PC-3 (cell line): Measurements from ENCODE around the gene OLR1. TPM values are rescaled to one million over a fixed set of nuclear protein-coding genes. Genes with fewer than 3 reads are reported as not detected.

Experiments used
- ATAC-seq: fragments of 200-7000 bp; cut with Tn5 transposase; 2 replicates; pipeline ENCODE4 v1.9.1; 2020; ENCODE audit warnings: mild to moderate bottlenecking, moderate library complexity
- BruUV-seq: library from RNA; stranded (reverse); fragments of 400-500 nt; replicated peaks from 2 replicates; lab custom pipeline; 2021; lab: Mats Ljungman, UMichigan
- CTCF ChIA-PET: fragments of 300-600 bp; sonication (Branson Sonifier 250); formaldehyde crosslinking; loops from one replicate; lab custom pipeline; 2022; ENCODE audit warnings: antibody characterized with exemption; lab: Charles Lee
- POLR2A ChIA-PET: fragments of 300-600 bp; sonication (Branson Sonifier 250); formaldehyde crosslinking; loops from one replicate; lab custom pipeline; 2022; ENCODE audit warnings: antibody characterized with exemption; ENCODE audit not compliant: unreplicated experiment; lab: Charles Lee
- DNase-seq: peaks from one replicate; pipeline ENCODE4 v3.0.0-alpha.2; 2015
- H2AFZ ChIP-seq: fragments of 300-600 bp; sonication (generic); 2 replicates; pipeline ENCODE4 v1.6.0; 2016; ENCODE audit warnings: antibody characterized with exemption, low read length
- H3F3A ChIP-seq: fragments of 300-600 bp; sonication (generic); one replicate; pipeline ENCODE4 v1.6.0; 2017; ENCODE audit warnings: antibody characterized with exemption, low read length, control low read depth, mild to moderate bottlenecking; ENCODE audit not compliant: unreplicated experiment
- H3K27ac ChIP-seq: fragments of 300-600 bp; sonication (generic); 2 replicates; pipeline ENCODE4 v1.5.1; 2016; ENCODE audit warnings: mild to moderate bottlenecking, low read length
- H3K27me3 ChIP-seq: fragments of 300-600 bp; sonication (generic); 2 replicates; pipeline ENCODE4 v1.6.1; 2016; ENCODE audit warnings: low read length, mixed read lengths
- H3K36me3 ChIP-seq: fragments of 300-600 bp; sonication (generic); 2 replicates; pipeline ENCODE4 v1.6.1; 2016; ENCODE audit warnings: low read depth, mixed run types, low read length, mixed read lengths
- H3K4me1 ChIP-seq: fragments of 300-600 bp; sonication (generic); 2 replicates; pipeline ENCODE4 v1.5.1; 2016; ENCODE audit warnings: low read length; ENCODE audit not compliant: insufficient read depth
- H3K4me2 ChIP-seq: fragments of 300-600 bp; sonication (generic); 2 replicates; pipeline ENCODE4 v1.6.0; 2016; ENCODE audit warnings: low read length
- H3K4me3 ChIP-seq: fragments of 300-600 bp; sonication (generic); 2 replicates; pipeline ENCODE4 v1.5.1; 2016; ENCODE audit warnings: mild to moderate bottlenecking, low read length, mixed read lengths
- H3K79me2 ChIP-seq: fragments of 300-600 bp; sonication (generic); 2 replicates; pipeline ENCODE4 v1.6.1; 2017; ENCODE audit warnings: low read length, mixed read lengths
- H3K9ac ChIP-seq: fragments of 300-600 bp; sonication (generic); 2 replicates; pipeline ENCODE4 v1.6.0; 2016; ENCODE audit warnings: mild to moderate bottlenecking, low read length
- H3K9me2 ChIP-seq: fragments of 300-600 bp; sonication (generic); replicated peaks from 2 replicates; pipeline ENCODE4 v1.6.1; 2016; ENCODE audit warnings: mixed run types, low read length, mixed read lengths
- H3K9me3 ChIP-seq: fragments of 300-600 bp; sonication (generic); 2 replicates; pipeline ENCODE4 v1.6.1; 2016; ENCODE audit warnings: low read length, mixed read lengths
- H4K20me1 ChIP-seq: fragments of 300-600 bp; sonication (generic); 2 replicates; pipeline ENCODE4 v1.6.1; 2016; ENCODE audit warnings: low read length, mixed read lengths
- EZH2 ChIP-seq: fragments of 300-600 bp; sonication (generic); IDR thresholded peaks from one replicate; pipeline ENCODE4 v1.6.1; 2017; ENCODE audit warnings: antibody characterized with exemption, mild to moderate bottlenecking, low read length; ENCODE audit not compliant: unreplicated experiment
- EZH2phosphoT487 ChIP-seq: fragments of 300-600 bp; sonication (generic); IDR thresholded peaks from 2 replicates; pipeline ENCODE4 v1.6.1; 2018; ENCODE audit warnings: mild to moderate bottlenecking, antibody characterized with exemption, low read length, borderline replicate concordance
- intact Hi-C: fragments of 100-400 bp; cut with micrococcal nuclease; formaldehyde crosslinking; loops from 2 replicates; pipeline ENCODE4 v1.9.0; 2023
- total RNA-seq: library from RNA; depleted of rRNA; stranded (reverse); fragments of >200 nt; gene quantifications from 2 replicates; pipeline ENCODE4 v1.2.3, GENCODE V29; 2014
- TF ChIP-seq, protein P1 (sequence below): fragments of 300-600 bp; sonication (generic); conservative IDR thresholded peaks from 2 replicates; pipeline ENCODE4 v1.5.1; 2017; ENCODE audit warnings: antibody characterized with exemption, low read depth, mild to moderate bottlenecking, low read length

OLR1 gene
- total RNA-seq, 1 experiment from 2014 or later, result 0.80 TPM

DNA sequence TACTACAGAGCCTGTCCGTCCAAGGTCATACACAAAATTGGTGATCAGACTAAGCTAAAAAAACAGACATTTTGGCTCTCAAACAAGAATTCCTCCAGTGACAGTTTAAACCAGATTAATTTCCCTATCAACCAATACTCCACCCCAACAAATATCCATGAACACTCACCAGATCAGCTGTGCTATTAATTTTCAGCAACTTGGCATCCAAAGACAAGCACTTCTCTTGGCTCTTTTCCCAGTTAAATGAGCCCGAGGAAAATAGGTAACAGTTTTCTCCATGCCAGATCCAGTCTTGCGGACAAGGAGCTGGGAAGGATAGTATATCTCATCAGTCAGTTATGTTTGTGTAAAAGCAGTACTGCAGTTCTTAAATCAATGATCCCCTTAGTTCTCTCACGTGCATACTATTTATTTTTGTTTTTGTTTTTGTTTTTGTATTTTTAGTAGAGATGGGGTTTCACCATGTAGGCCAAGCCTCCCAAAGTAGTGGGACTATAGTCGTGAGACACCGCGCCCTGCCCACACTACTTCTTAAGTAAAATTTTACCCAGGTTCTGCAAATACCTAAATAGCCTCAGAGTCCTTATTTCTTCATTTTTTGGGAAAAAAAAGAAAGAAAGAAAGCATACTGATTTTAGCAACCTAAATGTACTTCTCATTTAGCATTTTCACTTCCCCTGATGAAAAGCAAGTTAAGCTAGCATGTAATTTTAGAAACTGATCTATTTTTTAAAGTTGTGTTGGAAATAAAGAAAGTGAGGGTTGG, 11.1 kb downstream of the OLR1 start:
- H3K4me2 ChIP-seq, result no peak overlapping the region
- H3K9ac ChIP-seq, result no peak overlapping the region
- no peak overlapping the region for H3K27ac ChIP-seq
- no peaks in the 10 kb centered on the region for H3K9me3 ChIP-seq
- POLR2A ChIA-PET, result no interaction called here
- DNase-seq (no peak), ATAC-seq (no peak)
- H3K27me3 ChIP-seq, result no peaks in the 10 kb centered on the region
- H3K79me2 ChIP-seq, result no peaks in the 10 kb centered on the region
- H3K4me3 ChIP-seq, result no peak overlapping the region
- BruUV-seq, result no TSS peak
- TF ChIP-seq EZH2phosphoT487, result no peak
- TF ChIP-seq, protein P1, sequence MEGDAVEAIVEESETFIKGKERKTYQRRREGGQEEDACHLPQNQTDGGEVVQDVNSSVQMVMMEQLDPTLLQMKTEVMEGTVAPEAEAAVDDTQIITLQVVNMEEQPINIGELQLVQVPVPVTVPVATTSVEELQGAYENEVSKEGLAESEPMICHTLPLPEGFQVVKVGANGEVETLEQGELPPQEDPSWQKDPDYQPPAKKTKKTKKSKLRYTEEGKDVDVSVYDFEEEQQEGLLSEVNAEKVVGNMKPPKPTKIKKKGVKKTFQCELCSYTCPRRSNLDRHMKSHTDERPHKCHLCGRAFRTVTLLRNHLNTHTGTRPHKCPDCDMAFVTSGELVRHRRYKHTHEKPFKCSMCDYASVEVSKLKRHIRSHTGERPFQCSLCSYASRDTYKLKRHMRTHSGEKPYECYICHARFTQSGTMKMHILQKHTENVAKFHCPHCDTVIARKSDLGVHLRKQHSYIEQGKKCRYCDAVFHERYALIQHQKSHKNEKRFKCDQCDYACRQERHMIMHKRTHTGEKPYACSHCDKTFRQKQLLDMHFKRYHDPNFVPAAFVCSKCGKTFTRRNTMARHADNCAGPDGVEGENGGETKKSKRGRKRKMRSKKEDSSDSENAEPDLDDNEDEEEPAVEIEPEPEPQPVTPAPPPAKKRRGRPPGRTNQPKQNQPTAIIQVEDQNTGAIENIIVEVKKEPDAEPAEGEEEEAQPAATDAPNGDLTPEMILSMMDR, result no peak
- TF ChIP-seq EZH2, result no peak
- CTCF ChIA-PET, result no interaction called here
- no peaks in the 10 kb centered on the region for H3K9me2 ChIP-seq
- H3K36me3 ChIP-seq, result no peaks in the 10 kb centered on the region
- intact Hi-C loops, result no loop called here
- no peaks in the 10 kb centered on the region for H4K20me1 ChIP-seq
- no peak overlapping the region for H2AFZ ChIP-seq
- no peaks in the 10 kb centered on the region for H3F3A ChIP-seq
- no peaks in the 10 kb centered on the region for H3K4me1 ChIP-seq

DNA sequence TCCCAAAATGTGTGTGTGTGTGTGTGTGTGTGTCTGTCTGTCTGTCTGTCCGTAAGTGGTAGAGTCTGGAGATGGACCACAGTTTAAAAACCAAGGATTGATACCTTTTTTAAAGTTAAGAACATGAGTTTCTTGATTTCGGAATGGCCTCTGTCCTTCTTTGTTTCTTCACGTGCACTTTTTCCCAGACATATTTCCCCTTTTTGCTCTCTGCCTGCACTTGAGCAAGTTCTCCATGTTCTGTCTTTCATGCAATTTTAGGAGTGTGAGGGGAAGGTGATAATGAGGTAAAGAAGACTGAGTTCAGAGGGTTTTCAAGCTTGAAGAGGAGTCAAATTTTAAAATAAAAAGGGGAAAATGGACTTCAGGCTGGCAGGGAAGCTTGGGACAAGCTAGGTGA, 12.7 kb downstream of the OLR1 start:
- H3K9me3 ChIP-seq, result no peaks in the 10 kb centered on the region
- no TSS peak for BruUV-seq
- DNase-seq (no peak), ATAC-seq (no peak)
- ChIA-PET CTCF (no interaction called here), POLR2A (no interaction called here)
- no peaks in the 10 kb centered on the region for H3K4me1 ChIP-seq
- no peak overlapping the region for H3K9ac ChIP-seq
- H3K36me3 ChIP-seq, result no peaks in the 10 kb centered on the region
- H4K20me1 ChIP-seq, result no peaks in the 10 kb centered on the region
- no peaks in the 10 kb centered on the region for H3K9me2 ChIP-seq
- no peak overlapping the region for H3K4me2 ChIP-seq
- no peak for TF ChIP-seq EZH2
- TF ChIP-seq, protein P1, result no peak
- TF ChIP-seq EZH2phosphoT487, result no peak
- intact Hi-C loops, result no loop called here
- H2AFZ ChIP-seq, result no peak overlapping the region
- no peak overlapping the region for H3K27ac ChIP-seq
- no peak overlapping the region for H3K4me3 ChIP-seq
- no peaks in the 10 kb centered on the region for H3F3A ChIP-seq
- H3K79me2 ChIP-seq, result no peaks in the 10 kb centered on the region
- H3K27me3 ChIP-seq, result no peaks in the 10 kb centered on the region

DNA sequence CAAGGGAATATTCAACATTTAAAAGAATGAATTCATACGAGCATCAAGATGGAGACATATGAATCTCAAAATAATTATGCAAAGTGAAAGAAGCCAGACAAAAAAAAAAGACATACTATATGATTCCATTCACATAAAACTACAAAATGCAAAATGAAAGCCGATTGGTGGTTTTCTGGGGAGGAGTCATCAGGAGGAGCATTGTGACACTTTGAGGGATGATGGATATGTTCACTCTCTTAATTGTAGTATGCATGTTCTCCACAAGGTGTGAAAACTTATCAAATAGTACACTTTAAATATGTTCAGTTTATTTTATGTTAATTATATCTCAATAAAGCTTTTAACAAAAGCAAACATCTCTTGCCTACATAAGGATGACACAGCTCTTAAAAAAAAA, 13.5 kb downstream of the OLR1 start:
- no peaks in the 10 kb centered on the region for H3K4me1 ChIP-seq
- no peak overlapping the region for H3K4me2 ChIP-seq
- CTCF ChIA-PET, result no interaction called here
- no peaks in the 10 kb centered on the region for H3K9me3 ChIP-seq
- H3K9ac ChIP-seq, result no peak overlapping the region
- POLR2A ChIA-PET, result no interaction called here
- no peaks in the 10 kb centered on the region for H3K36me3 ChIP-seq
- no peak for ATAC-seq
- H3K9me2 ChIP-seq, result no peaks in the 10 kb centered on the region
- DNase-seq, result no peak
- no peaks in the 10 kb centered on the region for H3K79me2 ChIP-seq
- H3K4me3 ChIP-seq, result no peak overlapping the region
- no peaks in the 10 kb centered on the region for H3K27me3 ChIP-seq
- H2AFZ ChIP-seq, result no peak overlapping the region
- no peaks in the 10 kb centered on the region for H3F3A ChIP-seq
- BruUV-seq, result no TSS peak
- H4K20me1 ChIP-seq, result no peaks in the 10 kb centered on the region
- H3K27ac ChIP-seq, result no peak overlapping the region
- no peak for TF ChIP-seq EZH2phosphoT487
- no peak for TF ChIP-seq EZH2
- TF ChIP-seq, protein P1, result no peak
- intact Hi-C loops, result no loop called here
